H9 (cell line): ENCODE measurements around the gene CHSY3. TPM values are rescaled to one million over a fixed set of nuclear protein-coding genes. Genes with fewer than 3 reads are reported as not detected.

Source experiments
- DNase-seq: peaks from one replicate; pipeline ENCODE4 v3.0.0-alpha.2; 2017
- H2AFZ ChIP-seq: one replicate; pipeline ENCODE4 v1.6.1; 2013; ENCODE audit warnings: mild to moderate bottlenecking, low read length, control low read depth, moderate library complexity
- H2AK5ac ChIP-seq: 2 replicates; pipeline ENCODE4 v1.6.1; 2013; ENCODE audit warnings: low read length, control low read depth, mixed read lengths; ENCODE audit not compliant: insufficient read length
- H2BK120ac ChIP-seq: one replicate; pipeline ENCODE4 v1.6.1; 2013; ENCODE audit warnings: low read depth, mild to moderate bottlenecking, low read length, control low read depth, inconsistent platforms; ENCODE audit not compliant: poor library complexity, severe bottlenecking
- H2BK12ac ChIP-seq: 2 replicates; pipeline ENCODE4 v1.6.1; 2013; ENCODE audit warnings: low read length, control low read depth, mixed read lengths, low read depth; ENCODE audit not compliant: insufficient read length
- H2BK15ac ChIP-seq: 2 replicates; pipeline ENCODE4 v1.6.1; 2013; ENCODE audit warnings: low read depth, low read length, control low read depth
- H2BK20ac ChIP-seq: one replicate; pipeline ENCODE4 v1.6.1; 2013; ENCODE audit warnings: low read depth, mild to moderate bottlenecking, low read length, control low read depth, inconsistent platforms; ENCODE audit not compliant: poor library complexity, severe bottlenecking
- H2BK5ac ChIP-seq: 2 replicates; pipeline ENCODE4 v1.6.1; 2013; ENCODE audit warnings: low read length, control low read depth, mixed read lengths; ENCODE audit not compliant: insufficient read length
- H3K14ac ChIP-seq: 2 replicates; pipeline ENCODE4 v1.6.1; 2013; ENCODE audit warnings: low read length, control low read depth; ENCODE audit not compliant: insufficient read depth
- H3K18ac ChIP-seq: 2 replicates; pipeline ENCODE4 v1.6.1; 2013; ENCODE audit warnings: low read depth, mild to moderate bottlenecking, mixed read lengths, low read length, control low read depth; ENCODE audit not compliant: insufficient read length
- H3K23ac ChIP-seq: 2 replicates; pipeline ENCODE4 v1.6.1; 2013; ENCODE audit warnings: low read length, control low read depth, mixed read lengths, low read depth; ENCODE audit not compliant: insufficient read length
- H3K23me2 ChIP-seq: 2 replicates; pipeline ENCODE4 v1.6.1; 2013; ENCODE audit warnings: low read depth, mild to moderate bottlenecking, mixed read lengths, low read length, control low read depth; ENCODE audit not compliant: insufficient read length, poor library complexity, severe bottlenecking
- H3K27ac ChIP-seq: 2 replicates; pipeline ENCODE4 v1.5.1; 2013; ENCODE audit warnings: low read length, control low read depth, mixed read lengths, low read depth; ENCODE audit not compliant: insufficient read length
- H3K27me3 ChIP-seq: 2 replicates; pipeline ENCODE4 v1.6.1; 2013; ENCODE audit warnings: low read length, control low read depth, inconsistent platforms; ENCODE audit not compliant: insufficient read depth
- H3K4ac ChIP-seq: 2 replicates; pipeline ENCODE4 v1.6.1; 2013; ENCODE audit warnings: low read depth, mild to moderate bottlenecking, control low read depth, inconsistent platforms, low read length, moderate library complexity
- H3K4me1 ChIP-seq: 2 replicates; pipeline ENCODE4 v1.6.1; 2013; ENCODE audit warnings: low read length, control low read depth, inconsistent platforms; ENCODE audit not compliant: insufficient read depth
- H3K4me2 ChIP-seq: 2 replicates; pipeline ENCODE4 v1.6.1; 2013; ENCODE audit warnings: low read length, control low read depth, mixed read lengths; ENCODE audit not compliant: insufficient read length, insufficient read depth
- H3K56ac ChIP-seq: 2 replicates; pipeline ENCODE4 v1.6.1; 2013; ENCODE audit warnings: low read depth, mild to moderate bottlenecking, mixed read lengths, low read length, control low read depth; ENCODE audit not compliant: insufficient read length
- H3K79me1 ChIP-seq: 2 replicates; pipeline ENCODE4 v1.6.1; 2013; ENCODE audit warnings: low read depth, mild to moderate bottlenecking, moderate library complexity, low read length, control low read depth, inconsistent platforms; ENCODE audit not compliant: insufficient read depth, poor library complexity, severe bottlenecking
- H3K79me2 ChIP-seq: 2 replicates; pipeline ENCODE4 v1.6.1; 2013; ENCODE audit warnings: low read length, control low read depth, inconsistent platforms; ENCODE audit not compliant: insufficient read depth
- H3K9ac ChIP-seq: 2 replicates; pipeline ENCODE4 v1.6.1; 2013; ENCODE audit warnings: low read length, control low read depth, mixed read lengths; ENCODE audit not compliant: insufficient read length; ENCODE audit errors: extremely low read depth
- H3K9me3 ChIP-seq: one replicate; pipeline ENCODE4 v1.6.1; 2013; ENCODE audit warnings: low read depth, low read length, inconsistent platforms; ENCODE audit not compliant: control insufficient read depth
- H3T11ph ChIP-seq: one replicate; pipeline ENCODE4 v1.6.1; 2013; ENCODE audit warnings: mild to moderate bottlenecking, low read length, control low read depth, inconsistent platforms
- H4K20me1 ChIP-seq: one replicate; pipeline ENCODE4 v1.6.1; 2013; ENCODE audit not compliant: control insufficient read depth, insufficient read length, insufficient read depth
- H4K5ac ChIP-seq: 2 replicates; pipeline ENCODE4 v1.6.1; 2013; ENCODE audit warnings: low read depth, mild to moderate bottlenecking, mixed read lengths, low read length, control low read depth; ENCODE audit not compliant: insufficient read length
- H4K8ac ChIP-seq: replicated peaks from 2 replicates; pipeline ENCODE4 v1.6.1; 2013; ENCODE audit warnings: low read length, control low read depth, mixed read lengths, low read depth; ENCODE audit not compliant: insufficient read length
- H4K91ac ChIP-seq: 2 replicates; pipeline ENCODE4 v1.6.1; 2013; ENCODE audit warnings: low read depth, mild to moderate bottlenecking, moderate library complexity, mixed read lengths, low read length, control low read depth; ENCODE audit not compliant: insufficient read length
- H3K27ac Mint-ChIP-seq, 3 experiments: 2 replicates in 2 of 3; 3 replicates in 1 of 3; pipeline ENCODE4 v1.8.0; 2020 to 2021; ENCODE audit warnings: mixed read lengths in 3 of 3, mild to moderate bottlenecking in 1 of 3, moderate library complexity in 1 of 3
- H3K27me3 Mint-ChIP-seq: 2 replicates; pipeline ENCODE4 v1.8.0; 2021; ENCODE audit warnings: low read depth, mild to moderate bottlenecking, moderate library complexity, mixed read lengths
- H3K36me3 Mint-ChIP-seq, 3 experiments: 2 replicates in 2 of 3; 3 replicates in 1 of 3; pipeline ENCODE4 v1.8.0; 2020 to 2021; ENCODE audit warnings: low read depth in 3 of 3, mixed read lengths in 3 of 3; ENCODE audit not compliant: insufficient read depth in 1 of 3
- H3K4me1 Mint-ChIP-seq, 2 experiments: 2 replicates each; pipeline ENCODE4 v1.8.0; 2020; ENCODE audit warnings: mixed read lengths in 2 of 2
- H3K4me3 Mint-ChIP-seq, 2 experiments: 2 replicates in 1 of 2; 3 replicates in 1 of 2; pipeline ENCODE4 v1.8.0; 2020 to 2021; ENCODE audit warnings: mild to moderate bottlenecking in 2 of 2, mixed read lengths in 2 of 2, moderate library complexity in 1 of 2
- H3K9me3 Mint-ChIP-seq, 2 experiments: 2 replicates in 1 of 2; 3 replicates in 1 of 2; pipeline ENCODE4 v1.8.0; 2020; ENCODE audit warnings: mild to moderate bottlenecking in 2 of 2, mixed read lengths in 2 of 2, moderate library complexity in 1 of 2
- total RNA-seq: library from RNA; stranded (reverse); gene quantifications from 2 replicates; pipeline ENCODE4 v1.2.1, GENCODE V29; 2021
- TF ChIP-seq, protein P1 (sequence below): fragments of 200-600 bp; sonication (generic); conservative IDR thresholded peaks from 3 replicates; pipeline ENCODE4 v1.8.0; 2021; ENCODE audit warnings: antibody characterized with exemption, mild to moderate bottlenecking

Gene CHSY3
- total RNA-seq, 1 experiment from 2014 or later = 0.37 TPM

DNA sequence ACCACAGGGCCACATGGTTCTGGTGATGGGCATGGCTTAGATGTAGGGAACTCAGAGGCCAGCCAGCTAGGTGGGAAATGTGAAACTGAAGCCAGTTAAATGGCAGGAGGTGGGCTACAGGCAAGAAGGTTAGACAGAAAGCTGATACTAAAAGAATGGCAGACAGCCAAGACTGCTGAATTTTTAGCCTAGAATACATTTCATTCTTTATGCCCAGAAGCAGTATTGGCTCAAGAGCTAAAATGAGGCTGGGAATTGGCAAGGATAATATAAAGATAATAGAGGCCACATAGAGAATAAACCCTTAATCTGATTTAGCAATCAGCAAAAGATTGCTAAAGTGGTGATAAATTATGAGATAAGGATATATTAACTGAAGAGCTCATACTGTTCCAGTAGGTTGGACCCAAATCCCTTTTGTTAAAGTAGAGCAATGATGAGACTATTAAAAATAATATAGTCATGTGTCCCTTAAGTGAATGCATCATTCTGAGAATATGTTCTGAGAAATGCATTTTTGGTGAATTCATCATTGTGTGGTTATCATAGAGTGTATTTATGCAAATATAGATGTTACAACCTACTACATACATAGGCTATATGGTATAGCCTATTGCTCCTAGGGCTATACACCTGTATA, 234.3 kb downstream of the CHSY3 start:
- H3K14ac ChIP-seq = no peak overlapping the region; the same call in 1 of the 2 replicates
- no peak overlapping the region for H3K4ac ChIP-seq
- no peak overlapping the region for H2BK5ac ChIP-seq
- Mint-ChIP-seq H3K9me3 (no peaks in the 10 kb centered on the region), H3K27ac (no peak overlapping the region), H3K27me3 (no peaks in the 10 kb centered on the region), H3K4me1 (no peaks in the 10 kb centered on the region), H3K36me3 (no peaks in the 10 kb centered on the region), H3K4me3 (no peak overlapping the region)
- no peak overlapping the region for H3K23ac ChIP-seq
- H4K20me1 ChIP-seq = no peaks in the 10 kb centered on the region
- H3K9me3 ChIP-seq = no peaks in the 10 kb centered on the region
- H3K27ac ChIP-seq = no peak overlapping the region
- H3K56ac ChIP-seq = no peak overlapping the region
- DNase-seq = no peak
- no peak overlapping the region for H2BK12ac ChIP-seq
- H3K27me3 ChIP-seq = no peaks in the 10 kb centered on the region
- H2BK15ac ChIP-seq = no peak overlapping the region
- no peak overlapping the region for H2AK5ac ChIP-seq
- H2AFZ ChIP-seq = no peak overlapping the region
- H3K4me2 ChIP-seq = no peak overlapping the region
- no peak overlapping the region for H2BK20ac ChIP-seq
- no peak overlapping the region for H3T11ph ChIP-seq
- H3K4me1 ChIP-seq = no peaks in the 10 kb centered on the region
- TF ChIP-seq, protein P1, sequence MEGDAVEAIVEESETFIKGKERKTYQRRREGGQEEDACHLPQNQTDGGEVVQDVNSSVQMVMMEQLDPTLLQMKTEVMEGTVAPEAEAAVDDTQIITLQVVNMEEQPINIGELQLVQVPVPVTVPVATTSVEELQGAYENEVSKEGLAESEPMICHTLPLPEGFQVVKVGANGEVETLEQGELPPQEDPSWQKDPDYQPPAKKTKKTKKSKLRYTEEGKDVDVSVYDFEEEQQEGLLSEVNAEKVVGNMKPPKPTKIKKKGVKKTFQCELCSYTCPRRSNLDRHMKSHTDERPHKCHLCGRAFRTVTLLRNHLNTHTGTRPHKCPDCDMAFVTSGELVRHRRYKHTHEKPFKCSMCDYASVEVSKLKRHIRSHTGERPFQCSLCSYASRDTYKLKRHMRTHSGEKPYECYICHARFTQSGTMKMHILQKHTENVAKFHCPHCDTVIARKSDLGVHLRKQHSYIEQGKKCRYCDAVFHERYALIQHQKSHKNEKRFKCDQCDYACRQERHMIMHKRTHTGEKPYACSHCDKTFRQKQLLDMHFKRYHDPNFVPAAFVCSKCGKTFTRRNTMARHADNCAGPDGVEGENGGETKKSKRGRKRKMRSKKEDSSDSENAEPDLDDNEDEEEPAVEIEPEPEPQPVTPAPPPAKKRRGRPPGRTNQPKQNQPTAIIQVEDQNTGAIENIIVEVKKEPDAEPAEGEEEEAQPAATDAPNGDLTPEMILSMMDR = no peak
- no peaks in the 10 kb centered on the region for H3K79me1 ChIP-seq
- no peak overlapping the region for H3K18ac ChIP-seq
- H4K8ac ChIP-seq = no peak overlapping the region
- H3K9ac ChIP-seq = no peak overlapping the region
- no peaks in the 10 kb centered on the region for H3K23me2 ChIP-seq
- H2BK120ac ChIP-seq = no peak overlapping the region
- H3K79me2 ChIP-seq = no peaks in the 10 kb centered on the region
- H4K91ac ChIP-seq = no peak overlapping the region
- H4K5ac ChIP-seq = no peak overlapping the region
